GM23338 (cell line): ENCODE measurements around the gene TTC22.

ENCODE experiments used
- CREB1 ChIP-seq: fragments of 250-450 bp; sonication (Bioruptor Pico); IDR thresholded peaks from 2 replicates; pipeline ENCODE4 v1.5.0; 2020; ENCODE audit warnings: low read depth, mild to moderate bottlenecking, moderate library complexity
- EZH2 ChIP-seq: fragments of 200-600 bp; sonication (generic); IDR thresholded peaks from one replicate; pipeline ENCODE4 v1.8.0; 2017; ENCODE audit warnings: antibody characterized with exemption, mild to moderate bottlenecking, low read depth; ENCODE audit not compliant: unreplicated experiment
- EZH2phosphoT487 ChIP-seq: fragments of 200-600 bp; sonication (generic); IDR thresholded peaks from one replicate; pipeline ENCODE4 v1.8.1; 2018; ENCODE audit warnings: antibody characterized with exemption; ENCODE audit not compliant: unreplicated experiment
- JUNB ChIP-seq: IDR thresholded peaks from one replicate; pipeline ENCODE4 v1.6.1; 2016; ENCODE audit warnings: antibody characterized with exemption; ENCODE audit not compliant: unreplicated experiment
- NANOG ChIP-seq: IDR thresholded peaks from 2 replicates; pipeline ENCODE4 v1.6.1; 2016; ENCODE audit warnings: antibody characterized with exemption, borderline replicate concordance
- POLR2AphosphoS5 ChIP-seq: IDR thresholded peaks from 2 replicates; pipeline ENCODE4 v1.6.1; 2016; ENCODE audit warnings: antibody characterized with exemption, low read depth
- STAT1 ChIP-seq: IDR thresholded peaks from one replicate; pipeline ENCODE4 v1.6.1; 2016; ENCODE audit warnings: antibody characterized with exemption; ENCODE audit not compliant: unreplicated experiment
- ZNF114 ChIP-seq: fragments of 250-450 bp; sonication (Bioruptor Pico); IDR thresholded peaks from 2 replicates; pipeline ENCODE4 v1.5.0; 2020; ENCODE audit warnings: mild to moderate bottlenecking, moderate library complexity
- ZNF331 ChIP-seq: fragments of 250-450 bp; sonication (Bioruptor Pico); IDR thresholded peaks from 2 replicates; pipeline ENCODE4 v1.5.0; 2020; ENCODE audit warnings: low read depth, mild to moderate bottlenecking, moderate library complexity
- ZNF462 ChIP-seq: fragments of 250-450 bp; sonication (Bioruptor Pico); IDR thresholded peaks from 2 replicates; pipeline ENCODE4 v1.5.0; 2020; ENCODE audit warnings: mild to moderate bottlenecking, moderate library complexity
- TF ChIP-seq, protein P1 (sequence below), 2 experiments: fragments of 200-600 bp in 1 of 2; sonication (generic) in 1 of 2; conservative IDR thresholded peaks; 2 replicates each; pipeline versions ENCODE4 v1.5.1 to v1.6.1; 2016 to 2017; ENCODE audit warnings: antibody characterized with exemption in 2 of 2, low read depth in 2 of 2, mild to moderate bottlenecking in 2 of 2, moderate library complexity in 1 of 2
- TF ChIP-seq, protein P2 (sequence below): IDR thresholded peaks from one replicate; pipeline ENCODE4 v1.6.1; 2018; ENCODE audit warnings: antibody characterized with exemption; ENCODE audit not compliant: unreplicated experiment
- TF ChIP-seq, protein P3 (sequence below): IDR thresholded peaks from 2 replicates; pipeline ENCODE4 v1.6.1; 2016; ENCODE audit warnings: antibody characterized with exemption

GRCh38 chr1:54800041-54800898 is 853 bp downstream of the TTC22 start:
- TF ChIP-seq EZH2 (no peak), POLR2AphosphoS5 (no peak), EZH2phosphoT487 (no peak), ZNF114 (CRISPR knock-in tag) (no peak), CREB1 (CRISPR knock-in tag) (no peak), JUNB (no peak), ZNF462 (no peak), STAT1 (no peak), ZNF331 (CRISPR knock-in tag) (no peak), NANOG (no peak)
- TF ChIP-seq, protein P1, sequence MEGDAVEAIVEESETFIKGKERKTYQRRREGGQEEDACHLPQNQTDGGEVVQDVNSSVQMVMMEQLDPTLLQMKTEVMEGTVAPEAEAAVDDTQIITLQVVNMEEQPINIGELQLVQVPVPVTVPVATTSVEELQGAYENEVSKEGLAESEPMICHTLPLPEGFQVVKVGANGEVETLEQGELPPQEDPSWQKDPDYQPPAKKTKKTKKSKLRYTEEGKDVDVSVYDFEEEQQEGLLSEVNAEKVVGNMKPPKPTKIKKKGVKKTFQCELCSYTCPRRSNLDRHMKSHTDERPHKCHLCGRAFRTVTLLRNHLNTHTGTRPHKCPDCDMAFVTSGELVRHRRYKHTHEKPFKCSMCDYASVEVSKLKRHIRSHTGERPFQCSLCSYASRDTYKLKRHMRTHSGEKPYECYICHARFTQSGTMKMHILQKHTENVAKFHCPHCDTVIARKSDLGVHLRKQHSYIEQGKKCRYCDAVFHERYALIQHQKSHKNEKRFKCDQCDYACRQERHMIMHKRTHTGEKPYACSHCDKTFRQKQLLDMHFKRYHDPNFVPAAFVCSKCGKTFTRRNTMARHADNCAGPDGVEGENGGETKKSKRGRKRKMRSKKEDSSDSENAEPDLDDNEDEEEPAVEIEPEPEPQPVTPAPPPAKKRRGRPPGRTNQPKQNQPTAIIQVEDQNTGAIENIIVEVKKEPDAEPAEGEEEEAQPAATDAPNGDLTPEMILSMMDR (conservative IDR thresholded peaks at IDR 0.05; ENCODE audit: low read depth in 2 of 2): no peak
- TF ChIP-seq, protein P2, sequence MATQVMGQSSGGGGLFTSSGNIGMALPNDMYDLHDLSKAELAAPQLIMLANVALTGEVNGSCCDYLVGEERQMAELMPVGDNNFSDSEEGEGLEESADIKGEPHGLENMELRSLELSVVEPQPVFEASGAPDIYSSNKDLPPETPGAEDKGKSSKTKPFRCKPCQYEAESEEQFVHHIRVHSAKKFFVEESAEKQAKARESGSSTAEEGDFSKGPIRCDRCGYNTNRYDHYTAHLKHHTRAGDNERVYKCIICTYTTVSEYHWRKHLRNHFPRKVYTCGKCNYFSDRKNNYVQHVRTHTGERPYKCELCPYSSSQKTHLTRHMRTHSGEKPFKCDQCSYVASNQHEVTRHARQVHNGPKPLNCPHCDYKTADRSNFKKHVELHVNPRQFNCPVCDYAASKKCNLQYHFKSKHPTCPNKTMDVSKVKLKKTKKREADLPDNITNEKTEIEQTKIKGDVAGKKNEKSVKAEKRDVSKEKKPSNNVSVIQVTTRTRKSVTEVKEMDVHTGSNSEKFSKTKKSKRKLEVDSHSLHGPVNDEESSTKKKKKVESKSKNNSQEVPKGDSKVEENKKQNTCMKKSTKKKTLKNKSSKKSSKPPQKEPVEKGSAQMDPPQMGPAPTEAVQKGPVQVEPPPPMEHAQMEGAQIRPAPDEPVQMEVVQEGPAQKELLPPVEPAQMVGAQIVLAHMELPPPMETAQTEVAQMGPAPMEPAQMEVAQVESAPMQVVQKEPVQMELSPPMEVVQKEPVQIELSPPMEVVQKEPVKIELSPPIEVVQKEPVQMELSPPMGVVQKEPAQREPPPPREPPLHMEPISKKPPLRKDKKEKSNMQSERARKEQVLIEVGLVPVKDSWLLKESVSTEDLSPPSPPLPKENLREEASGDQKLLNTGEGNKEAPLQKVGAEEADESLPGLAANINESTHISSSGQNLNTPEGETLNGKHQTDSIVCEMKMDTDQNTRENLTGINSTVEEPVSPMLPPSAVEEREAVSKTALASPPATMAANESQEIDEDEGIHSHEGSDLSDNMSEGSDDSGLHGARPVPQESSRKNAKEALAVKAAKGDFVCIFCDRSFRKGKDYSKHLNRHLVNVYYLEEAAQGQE: no peak
- TF ChIP-seq, protein P3, sequence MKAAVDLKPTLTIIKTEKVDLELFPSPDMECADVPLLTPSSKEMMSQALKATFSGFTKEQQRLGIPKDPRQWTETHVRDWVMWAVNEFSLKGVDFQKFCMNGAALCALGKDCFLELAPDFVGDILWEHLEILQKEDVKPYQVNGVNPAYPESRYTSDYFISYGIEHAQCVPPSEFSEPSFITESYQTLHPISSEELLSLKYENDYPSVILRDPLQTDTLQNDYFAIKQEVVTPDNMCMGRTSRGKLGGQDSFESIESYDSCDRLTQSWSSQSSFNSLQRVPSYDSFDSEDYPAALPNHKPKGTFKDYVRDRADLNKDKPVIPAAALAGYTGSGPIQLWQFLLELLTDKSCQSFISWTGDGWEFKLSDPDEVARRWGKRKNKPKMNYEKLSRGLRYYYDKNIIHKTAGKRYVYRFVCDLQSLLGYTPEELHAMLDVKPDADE: no peak
